GM12872 (cell line): Measurements from ENCODE around the gene KLHL15.

Experiments
- CTCF ChIP-seq: IDR thresholded peaks from 3 replicates; pipeline ENCODE4 v1.5.1; 2011; ENCODE audit warnings: low read depth, mild to moderate bottlenecking, low read length, moderate library complexity; ENCODE audit not compliant: insufficient read depth

The KLHL15 gene

GRCh38 chrX:23937100-23937499 is 89.9 kb downstream of the KLHL15 start:
- TF ChIP-seq CTCF: no peak

- no peak for TF ChIP-seq CTCF
Observed at GRCh38 chrX:23936180-23936579, 90.8 kb downstream of the KLHL15 start.

- no peak for TF ChIP-seq CTCF
Observed at GRCh38 chrX:23935106-23935505, 91.9 kb downstream of the KLHL15 start.
